NOMO-1 treated with DMSO at 0.1 percent for 48 hours (cell line): ENCODE measurements around the gene MAFG.

Source experiments
- DNase-seq: peaks from one replicate; lab custom pipeline; 2025; ENCODE audit not compliant: unreplicated experiment; lab: John Stamatoyannopoulos, UW

MAFG gene

DNA sequence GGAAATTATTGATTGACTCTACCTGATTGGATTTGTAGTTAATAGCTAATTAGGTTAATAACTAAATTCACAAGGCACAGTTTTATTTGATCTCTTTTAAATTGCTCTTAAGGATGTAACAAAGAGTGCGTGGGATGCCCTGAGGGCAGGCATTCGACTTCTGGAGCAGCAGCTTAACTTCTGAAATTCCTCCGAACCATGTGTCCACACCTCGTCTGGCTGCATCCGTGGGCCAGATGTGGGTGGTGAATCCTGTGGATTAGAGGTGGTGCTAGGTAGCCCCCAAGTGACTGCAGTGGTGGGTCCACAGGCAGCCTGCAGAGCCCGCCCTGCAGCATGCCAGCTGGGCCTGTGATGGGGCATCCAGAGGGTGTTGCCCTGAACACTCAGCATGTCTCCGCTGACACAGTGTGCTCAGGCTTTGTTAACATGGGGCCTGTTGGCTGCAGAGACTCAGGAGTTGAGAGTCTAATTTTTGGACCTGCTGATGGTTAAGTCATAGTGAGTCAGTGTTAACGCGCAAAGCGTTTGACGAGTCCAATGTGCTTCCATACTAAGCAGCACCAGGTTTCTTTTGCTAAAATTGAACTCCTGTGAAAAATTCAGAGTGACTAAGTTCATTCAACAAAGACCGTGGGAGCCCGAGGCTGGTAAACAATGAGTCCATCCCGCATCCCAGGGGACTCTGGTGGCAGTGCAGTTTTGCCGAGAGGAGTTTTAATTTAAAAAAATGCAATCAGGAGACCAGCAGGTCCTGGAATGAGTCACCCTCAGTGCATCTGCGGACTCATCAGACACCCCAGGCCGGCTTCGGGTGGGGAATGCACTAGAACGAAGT is 29.3 kb downstream of the MAFG start:
- DNase-seq = no peak

DNA sequence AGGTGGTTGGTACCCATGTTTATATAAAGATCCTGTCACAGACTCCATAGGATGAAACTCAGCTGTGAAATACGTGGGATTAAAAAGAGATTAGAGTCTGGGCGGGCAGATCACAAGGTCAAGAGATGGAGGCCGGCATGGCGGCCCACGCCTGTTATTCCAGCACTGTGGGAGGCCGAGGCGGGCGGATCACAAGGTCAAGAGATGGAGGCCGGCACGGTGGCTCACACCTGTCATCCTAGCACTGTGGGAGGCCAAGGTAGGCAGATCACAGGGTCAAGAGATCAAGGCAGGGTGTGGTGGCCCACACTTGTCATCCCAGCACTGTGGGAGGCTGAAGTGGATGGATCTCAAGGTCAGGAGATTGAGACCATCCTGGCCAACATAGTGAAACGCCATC is 32.1 kb downstream of the MAFG start:
- DNase-seq = no peak

DNA sequence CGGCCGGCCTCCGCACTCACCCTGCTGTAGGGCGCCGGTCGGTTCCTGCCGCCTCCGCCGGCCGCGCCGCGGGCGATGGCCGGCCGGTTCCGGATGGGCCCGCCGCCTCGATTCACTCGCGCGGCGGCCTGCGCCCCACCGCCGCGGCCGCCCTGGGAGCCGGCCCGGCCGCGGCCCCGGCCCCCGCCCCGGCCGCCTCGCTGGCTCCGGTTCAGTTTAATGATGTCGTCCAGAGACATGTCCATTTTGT is 36.3 kb downstream of the MAFG start:
- DNase-seq = no peak

DNA sequence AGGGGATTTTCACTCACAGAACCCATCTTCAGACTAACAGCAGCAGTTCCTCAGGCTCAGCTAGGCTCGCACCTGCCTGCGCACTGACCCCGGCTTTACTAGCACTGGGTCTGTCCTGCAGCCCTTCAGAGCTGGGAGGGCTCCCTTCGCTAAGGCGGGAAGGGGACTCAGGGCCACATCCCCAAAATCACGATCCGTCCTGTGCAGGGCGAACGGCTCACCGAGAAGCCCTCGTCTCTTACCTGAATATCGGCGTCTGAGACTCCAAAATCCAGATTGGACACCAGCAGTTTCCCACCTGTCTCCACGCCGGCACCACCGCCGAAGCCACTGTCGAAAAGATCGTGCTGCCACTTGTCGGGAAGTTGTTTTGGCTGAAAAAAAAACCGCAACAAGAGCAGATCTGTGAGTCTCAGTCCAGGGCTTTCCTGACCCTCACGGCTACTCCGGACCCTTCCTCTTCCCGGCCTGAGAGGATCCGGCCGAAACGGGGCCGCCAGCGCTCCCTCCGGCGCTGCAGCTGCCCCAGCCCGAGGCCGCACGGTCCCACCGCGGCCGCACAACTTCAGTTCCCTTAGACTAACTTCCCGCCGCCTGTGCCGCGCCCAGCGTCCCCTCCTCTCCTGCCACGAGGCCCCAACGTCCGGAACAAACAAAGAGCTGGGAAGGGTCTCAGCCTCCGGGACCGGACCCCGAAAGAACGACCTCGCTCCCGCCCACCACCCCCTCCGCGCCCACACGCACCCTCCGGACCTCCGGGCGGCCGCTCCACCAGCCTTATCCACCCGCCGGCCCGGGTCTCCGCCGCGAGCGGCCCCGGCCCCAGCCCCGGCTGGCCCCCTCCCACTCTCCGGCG is 36.9 kb downstream of the MAFG start:
- no peak for DNase-seq

DNA sequence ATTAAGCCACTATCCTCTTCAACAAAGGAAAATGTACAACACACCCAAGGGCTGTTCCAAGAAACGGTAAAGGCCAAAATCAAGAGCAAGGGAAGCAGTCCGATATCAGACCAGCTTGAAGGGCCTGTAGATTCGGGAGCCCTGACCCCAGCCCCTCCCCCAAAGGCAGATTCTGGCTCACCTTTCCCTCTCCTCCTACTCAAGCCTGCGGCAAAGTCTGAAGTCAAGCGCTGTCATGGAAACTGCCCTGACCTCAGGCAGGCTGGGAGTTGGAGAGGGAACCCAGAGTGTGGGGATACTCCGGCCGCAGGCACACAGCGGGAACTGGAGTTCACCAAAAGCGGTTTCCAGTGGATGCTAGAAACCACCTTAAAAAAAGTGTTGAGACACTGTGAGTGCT is 37.9 kb downstream of the MAFG start:
- DNase-seq = no peak

DNA sequence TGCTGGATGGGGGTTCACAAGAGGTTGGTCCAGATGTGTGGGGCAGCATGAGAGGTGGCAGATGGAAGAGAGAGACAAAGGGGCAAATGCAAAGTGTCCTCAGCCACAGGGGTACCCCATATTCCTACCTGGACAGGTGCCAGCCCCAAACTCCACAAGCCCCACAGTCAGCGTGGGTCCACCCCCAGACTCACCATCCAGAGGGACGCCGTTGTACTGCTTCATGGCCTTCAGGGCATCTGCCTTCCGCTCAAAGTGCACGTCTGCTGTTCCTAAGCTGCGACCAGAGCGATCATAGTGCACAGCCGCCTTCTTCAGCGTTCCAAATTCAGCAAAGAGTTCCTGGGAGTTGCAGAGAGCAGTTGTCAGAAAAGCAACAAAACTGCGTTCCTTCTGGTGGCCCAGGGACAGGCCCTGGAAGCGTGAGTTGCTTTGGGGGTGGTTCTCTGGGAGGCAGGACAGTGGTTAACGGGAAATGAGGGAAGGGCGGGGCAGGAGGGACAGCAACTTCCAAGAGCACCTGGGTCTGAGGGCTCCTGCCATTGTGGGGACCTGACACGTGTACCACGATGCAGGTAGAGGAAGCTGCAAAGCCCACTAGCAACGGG is 38.4 kb downstream of the MAFG start:
- DNase-seq = no peak

DNA sequence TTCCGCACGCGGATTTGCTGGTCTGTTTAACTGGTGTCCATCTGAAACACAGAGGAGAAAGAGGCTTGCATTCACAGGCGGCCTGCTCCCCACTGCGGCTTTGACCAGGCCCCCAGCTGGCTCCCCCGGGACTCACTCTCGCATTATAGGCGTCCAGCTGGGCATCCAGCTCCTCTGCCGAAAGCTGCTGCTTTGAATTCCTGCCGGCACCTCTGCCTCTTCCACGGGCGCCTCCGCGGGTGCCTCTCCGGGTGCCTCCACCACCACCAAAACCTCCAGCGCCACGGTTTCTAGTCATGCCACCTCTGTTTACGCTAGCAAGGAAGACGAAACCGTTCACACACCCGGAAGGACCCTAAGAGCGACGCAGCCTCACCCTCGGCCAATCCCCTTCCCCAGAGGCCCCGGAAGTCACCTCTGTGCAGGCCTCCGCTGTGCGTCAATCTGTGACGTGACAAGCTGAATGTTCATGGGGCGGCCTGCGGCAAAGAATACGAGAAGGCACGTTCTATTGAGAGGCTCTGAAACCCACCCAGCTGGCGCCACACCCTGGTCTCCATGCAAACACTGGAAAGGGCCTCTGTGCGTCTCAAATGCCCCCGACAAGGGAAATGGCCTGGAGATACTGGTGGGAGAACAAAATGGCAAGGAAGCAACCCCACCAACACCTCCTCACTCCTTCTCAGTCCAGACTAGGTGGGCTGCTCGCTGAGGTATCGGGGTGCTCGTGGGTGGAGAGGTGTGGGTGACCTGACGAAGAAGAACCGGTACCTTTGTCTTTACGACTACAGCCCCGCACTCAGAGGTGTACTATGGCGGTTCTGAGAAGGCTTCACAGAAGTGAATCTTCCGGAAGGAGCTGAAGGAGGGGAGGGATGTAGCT is 39.2 kb downstream of the MAFG start:
- DNase-seq = no peak

DNA sequence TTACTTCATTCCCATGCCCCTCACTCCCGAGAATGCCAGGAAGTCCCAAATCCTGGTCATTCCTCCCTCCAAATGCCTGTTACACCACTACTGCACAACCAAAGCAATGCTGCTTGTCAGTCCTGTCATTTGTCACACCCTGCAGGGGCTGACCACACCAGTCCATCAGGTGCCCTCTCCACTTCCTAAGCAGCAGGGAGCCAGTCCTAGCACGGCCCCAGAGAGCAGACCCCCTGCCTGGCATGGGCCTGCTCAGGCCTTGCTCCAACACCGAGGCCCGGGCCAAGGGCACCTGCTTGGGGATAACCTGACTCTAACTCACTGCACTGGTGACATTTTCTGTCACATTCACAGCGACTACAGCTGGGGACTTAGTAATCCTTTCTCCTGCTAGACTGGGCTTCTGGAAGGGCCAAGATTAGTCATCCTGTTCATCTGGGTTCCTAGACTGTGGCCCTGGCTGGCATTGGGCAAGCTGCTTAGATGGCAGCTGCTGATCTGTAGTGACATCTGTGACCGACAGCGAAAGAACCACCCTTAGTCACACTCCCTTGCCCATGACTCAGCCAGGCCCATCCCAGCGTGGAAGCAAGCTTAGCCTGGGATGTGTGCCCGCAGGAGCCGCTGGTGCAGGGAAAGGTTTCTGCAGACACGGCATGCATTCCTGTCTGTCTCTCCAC is 41.5 kb downstream of the MAFG start:
- DNase-seq = no peak

DNA sequence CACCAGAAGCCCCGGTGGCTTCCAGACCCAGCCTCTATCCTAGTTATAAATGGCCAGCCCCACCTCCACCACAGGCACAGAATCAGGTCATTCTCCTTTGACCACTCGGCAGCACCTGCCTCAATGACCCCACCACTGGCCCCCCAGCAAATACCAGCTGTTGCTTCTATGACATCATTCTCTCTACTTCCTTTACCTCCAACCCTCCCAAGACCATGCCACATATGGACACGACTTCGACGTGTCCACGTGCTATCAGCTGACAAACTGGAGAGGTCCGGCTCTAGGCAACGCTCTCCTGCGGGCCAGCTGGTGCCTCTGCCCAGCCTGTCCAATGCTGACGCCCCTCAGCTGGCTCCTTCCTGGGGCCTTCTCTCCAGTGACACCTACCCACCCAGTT is 42.1 kb downstream of the MAFG start:
- no peak for DNase-seq

DNA sequence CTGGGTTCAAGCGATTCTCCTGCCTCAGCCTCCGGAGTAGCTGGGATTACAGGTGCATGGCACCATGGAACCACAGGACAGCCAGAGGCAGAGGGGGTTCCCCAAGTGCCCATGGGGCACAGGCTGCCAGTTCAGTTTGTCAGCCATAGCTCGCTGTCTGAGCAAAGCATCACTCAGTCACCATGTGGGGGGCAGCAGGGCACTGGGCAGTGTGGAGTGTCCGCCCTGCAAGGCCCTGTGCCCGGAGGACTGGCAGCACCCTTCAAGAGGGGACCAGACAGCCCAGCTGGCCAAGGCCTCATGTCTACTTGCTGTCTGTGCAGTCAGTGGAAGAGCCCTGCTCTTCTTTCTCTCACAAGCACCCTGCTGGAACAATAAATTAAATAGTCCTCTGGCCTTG is 42.6 kb downstream of the MAFG start:
- DNase-seq = no peak

DNA sequence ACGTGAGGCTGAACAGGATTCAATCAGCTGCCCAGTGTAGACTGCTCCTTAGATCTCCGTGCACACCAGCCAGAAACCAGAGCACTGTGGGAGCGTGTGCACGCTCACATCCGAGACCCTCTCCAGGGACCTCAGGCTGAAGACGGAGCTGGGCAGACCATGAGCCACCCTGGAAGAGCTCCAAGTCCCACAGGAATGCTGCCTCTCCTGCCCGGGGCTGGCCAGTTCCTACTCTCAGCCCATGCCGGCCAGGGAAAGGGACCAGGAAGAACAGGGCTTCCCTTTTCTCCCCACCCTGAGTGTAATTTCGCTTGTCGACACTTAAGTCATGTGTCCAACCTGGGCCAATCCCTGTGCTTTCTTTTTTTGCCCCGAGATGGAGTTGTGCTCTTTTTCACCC is 43.0 kb downstream of the MAFG start:
- no peak for DNase-seq

DNA sequence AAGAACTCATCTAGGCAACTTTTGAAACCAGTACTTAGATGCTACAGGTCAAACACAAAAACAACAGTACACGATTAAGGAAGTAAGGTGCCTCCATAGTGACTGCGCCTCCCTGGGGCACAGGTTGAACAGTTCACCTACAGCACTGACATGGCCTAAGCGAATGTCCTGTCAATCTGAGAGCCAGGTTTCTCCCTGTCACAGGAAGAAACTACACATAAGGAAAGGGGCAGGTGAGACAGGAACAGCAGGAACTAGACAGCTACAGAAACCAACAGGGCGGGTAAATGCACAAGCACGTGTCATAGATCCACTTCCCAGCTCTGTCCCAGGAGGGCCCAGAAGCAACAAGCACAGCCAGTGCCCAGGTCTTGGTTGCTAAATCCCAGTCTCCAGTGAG is 48.4 kb downstream of the MAFG start:
- DNase-seq = no peak

DNA sequence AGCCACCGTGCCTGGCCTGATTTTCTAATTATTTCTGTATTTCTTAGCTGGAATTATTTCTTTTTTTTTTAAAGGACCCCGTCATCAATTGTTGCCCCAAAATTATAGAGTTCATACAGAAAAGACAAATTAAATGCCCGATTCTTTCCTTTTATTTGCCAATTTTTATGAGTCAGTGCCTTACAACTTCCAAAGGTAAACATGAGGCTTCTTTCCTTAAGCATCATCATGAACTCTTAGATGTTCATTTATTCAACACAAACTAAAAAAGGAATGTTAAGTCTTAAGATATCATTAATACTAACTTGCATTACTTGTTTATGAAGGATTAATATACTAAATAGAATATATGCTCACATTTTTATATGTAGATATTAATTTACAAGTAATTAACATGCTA is 49.2 kb downstream of the MAFG start:
- DNase-seq = no peak

DNA sequence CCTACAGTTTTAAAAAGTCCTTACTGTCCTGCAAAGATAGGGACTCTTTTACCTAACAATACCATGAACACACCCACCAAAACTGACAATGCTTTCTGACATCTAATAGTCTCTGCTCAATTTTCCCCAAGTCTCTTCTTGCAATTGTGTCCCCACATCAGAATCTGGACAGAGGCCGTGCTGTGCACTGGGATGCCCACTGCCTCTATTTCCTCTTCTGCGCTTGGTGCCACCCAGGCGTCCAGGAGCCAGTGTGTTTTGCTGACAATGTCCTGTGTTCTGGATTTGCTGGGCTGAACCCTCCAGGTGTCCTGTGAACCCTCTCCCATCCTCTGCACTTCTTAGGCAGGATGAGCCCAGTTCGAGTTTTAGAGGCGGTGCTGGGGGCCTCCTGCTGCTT is 50.0 kb downstream of the MAFG start:
- DNase-seq = no peak

DNA sequence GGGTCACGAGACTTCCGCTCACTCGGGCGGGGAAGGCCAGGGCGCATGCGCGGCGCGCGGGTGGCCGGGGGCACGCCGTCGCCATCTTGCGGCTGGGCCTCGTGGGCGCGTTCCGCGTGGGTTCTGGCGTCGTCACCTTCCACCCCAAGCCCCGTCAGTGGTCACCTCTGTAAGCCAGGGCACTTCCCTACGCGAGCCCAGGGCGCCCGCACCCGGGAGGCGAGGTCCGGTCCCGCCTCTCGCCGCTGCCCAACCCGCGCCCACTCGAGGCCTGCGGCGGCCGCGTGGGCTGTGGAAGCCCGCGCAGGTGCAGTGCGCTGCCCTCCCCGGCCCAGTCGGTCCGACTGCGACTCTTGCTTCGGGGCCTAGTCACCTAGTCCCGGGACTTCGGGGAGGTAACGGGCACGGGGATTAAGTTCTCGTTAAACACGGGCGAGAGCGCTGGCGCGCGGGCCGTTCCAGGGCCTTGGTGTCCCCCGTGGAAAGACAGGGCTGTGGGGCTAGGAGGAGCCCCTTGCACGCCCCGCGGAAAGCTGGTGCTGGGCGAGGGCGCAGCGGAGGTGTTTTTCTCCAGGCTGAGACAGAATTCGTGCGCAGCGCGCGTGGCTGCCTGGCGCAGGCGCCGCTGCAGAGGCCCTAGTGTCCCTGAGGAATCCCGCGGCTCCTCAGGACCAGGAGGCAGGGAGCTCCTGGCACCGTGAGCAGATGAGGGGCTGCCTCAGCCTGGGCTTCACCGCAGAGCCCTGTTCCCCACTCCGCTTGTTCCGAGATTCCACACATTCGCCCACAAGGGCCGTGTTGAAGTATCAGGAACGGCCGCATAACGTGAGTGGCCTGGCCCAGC is 55.9 kb downstream of the MAFG start:
- DNase-seq = peak; percentile 76

DNA sequence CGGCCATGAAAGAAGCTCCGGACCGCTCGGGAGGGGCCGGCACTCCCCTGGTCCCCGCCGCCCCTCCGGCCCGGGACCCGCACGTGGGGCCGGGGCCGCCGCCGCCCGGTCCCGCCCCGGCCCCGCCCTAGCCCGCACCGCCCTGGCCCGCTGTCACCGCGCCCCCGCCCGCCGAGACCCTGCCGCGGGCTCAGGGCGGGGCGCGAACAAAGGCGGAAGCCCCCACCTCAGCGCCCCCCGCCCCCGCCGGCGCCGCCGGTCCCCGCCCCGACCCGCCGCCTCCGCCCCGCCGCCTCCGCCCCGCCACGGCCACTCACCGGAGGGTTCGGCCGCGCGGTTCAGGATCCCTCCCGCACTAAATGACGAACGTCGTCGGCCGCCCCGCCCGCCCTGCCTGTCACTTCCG is 56.6 kb downstream of the MAFG start, which contains the start of gene ARHGDIA:
ARHGDIA (minus strand) TSS at position 357 of the 406 bp plus-strand sequence. CDS start 1,407 bp downstream, outside the sequence.
- DNase-seq = no peak

DNA sequence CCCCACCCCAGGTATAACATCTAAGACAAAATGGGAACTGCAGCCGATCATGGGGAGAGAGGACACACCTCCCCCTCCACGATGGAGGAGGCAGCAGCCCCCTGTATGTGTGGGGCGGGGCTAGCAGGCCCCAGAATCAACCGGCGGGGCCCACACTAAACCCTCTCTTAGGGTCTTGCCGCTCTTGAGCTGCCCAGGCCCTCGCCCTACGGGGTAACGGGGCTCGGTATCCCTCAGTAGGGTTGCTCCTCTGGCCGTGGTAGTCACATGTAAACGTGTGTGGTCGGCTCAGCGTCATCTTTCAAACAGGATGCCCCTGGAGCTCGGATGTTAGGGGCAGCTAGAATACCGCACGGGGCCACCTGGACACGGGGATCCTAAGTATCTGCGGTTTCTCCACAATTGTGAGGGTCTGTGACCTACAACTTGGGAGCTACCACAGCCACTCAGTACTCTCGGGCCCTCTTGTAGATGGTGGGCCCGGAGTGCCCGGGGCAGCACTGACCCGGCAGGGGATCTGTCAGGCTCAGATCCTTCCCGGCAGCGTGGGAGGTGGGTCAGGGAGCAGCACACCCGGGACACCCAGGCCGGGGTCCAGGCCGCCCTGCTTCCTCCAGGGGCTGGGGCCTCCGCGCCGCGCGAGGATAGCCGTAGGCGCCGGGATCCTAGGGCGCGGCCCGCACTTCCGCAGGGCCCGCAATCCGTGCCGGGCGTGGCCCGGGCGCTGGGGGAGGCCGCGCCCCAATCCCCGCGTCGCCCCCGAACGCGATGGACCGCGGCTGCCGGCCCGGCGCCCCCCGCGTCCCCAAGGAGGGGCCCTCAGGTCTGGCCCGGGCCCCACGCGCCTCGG is 57.2 kb downstream of the MAFG start:
- DNase-seq = peak; percentile 22

DNA sequence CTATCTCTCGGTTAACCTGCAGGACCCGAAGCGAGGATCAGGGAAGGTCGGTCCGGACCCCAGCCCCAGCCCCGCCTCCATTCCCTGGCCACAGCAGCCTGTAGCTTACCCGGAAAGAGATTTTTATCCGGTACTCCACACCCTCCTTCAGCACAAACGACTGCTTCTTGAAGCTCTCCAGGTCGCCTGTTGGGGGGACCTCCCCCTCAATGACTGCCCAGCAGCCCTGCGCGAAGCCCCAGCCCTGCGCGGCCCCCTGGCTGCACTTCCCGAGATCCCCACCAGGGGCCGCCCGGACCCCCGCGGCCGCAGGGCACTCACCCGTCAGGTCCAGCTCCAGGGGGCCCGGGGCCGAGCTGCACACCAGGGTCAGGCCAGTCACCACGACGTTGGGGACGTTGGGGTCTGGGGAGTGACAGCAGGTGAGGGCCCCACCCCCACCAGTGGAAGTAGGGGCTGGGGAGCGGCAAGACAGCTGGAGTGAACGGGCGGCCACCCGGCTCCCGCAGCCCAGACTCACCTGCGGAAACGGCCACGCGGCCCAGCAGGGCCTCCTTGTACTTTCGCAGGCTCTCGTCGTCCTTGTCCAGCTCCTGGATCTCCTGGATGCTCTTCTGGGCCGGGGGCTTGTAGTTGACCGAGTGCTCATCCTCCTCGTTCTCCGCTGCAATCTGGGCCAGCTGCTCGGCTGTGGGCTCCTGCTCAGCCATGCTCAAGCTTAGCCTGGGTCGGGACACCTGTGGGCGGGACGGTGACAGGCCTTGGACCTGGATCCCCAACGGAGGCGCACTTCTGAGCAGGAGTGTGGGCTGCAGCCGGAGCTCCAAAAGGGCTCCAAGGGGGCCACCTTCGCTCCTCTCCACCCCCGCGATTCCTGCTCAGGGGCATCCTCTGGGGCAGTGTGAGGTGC is 58.1 kb downstream of the MAFG start:
- no peak for DNase-seq
